Measurements from ENCODE around the gene IGFBP4.

- TF ChIP-seq, protein P1, sequence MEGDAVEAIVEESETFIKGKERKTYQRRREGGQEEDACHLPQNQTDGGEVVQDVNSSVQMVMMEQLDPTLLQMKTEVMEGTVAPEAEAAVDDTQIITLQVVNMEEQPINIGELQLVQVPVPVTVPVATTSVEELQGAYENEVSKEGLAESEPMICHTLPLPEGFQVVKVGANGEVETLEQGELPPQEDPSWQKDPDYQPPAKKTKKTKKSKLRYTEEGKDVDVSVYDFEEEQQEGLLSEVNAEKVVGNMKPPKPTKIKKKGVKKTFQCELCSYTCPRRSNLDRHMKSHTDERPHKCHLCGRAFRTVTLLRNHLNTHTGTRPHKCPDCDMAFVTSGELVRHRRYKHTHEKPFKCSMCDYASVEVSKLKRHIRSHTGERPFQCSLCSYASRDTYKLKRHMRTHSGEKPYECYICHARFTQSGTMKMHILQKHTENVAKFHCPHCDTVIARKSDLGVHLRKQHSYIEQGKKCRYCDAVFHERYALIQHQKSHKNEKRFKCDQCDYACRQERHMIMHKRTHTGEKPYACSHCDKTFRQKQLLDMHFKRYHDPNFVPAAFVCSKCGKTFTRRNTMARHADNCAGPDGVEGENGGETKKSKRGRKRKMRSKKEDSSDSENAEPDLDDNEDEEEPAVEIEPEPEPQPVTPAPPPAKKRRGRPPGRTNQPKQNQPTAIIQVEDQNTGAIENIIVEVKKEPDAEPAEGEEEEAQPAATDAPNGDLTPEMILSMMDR (IDR thresholded peaks at IDR 0.05), result no peak
- no peak for TF ChIP-seq ZFX (IDR thresholded peaks at IDR 0.05; ENCODE audit: borderline replicate concordance)
These were observed 26.8 kb downstream of the IGFBP4 start for GRCh38 chr17:40469805-40470675.
